HEK293 (cell line): Measurements from ENCODE around the gene SLC3A2.

ENCODE experiments used
- CTCF ChIP-seq: fragments of 450-650 bp; formaldehyde crosslinking; IDR thresholded peaks from 2 replicates; pipeline ENCODE4 v1.5.1; 2016; ENCODE audit warnings: missing biosample characterization, missing genetic modification characterization
- YY1 ChIP-seq: fragments of 450-650 bp; formaldehyde crosslinking; IDR thresholded peaks from 2 replicates; pipeline ENCODE4 v1.5.1; 2018; ENCODE audit warnings: missing biosample characterization, missing genetic modification characterization
- ZBTB6 ChIP-seq: fragments of 450-650 bp; formaldehyde crosslinking; IDR thresholded peaks from 2 replicates; pipeline ENCODE4 v1.5.1; 2017; ENCODE audit warnings: missing biosample characterization, missing genetic modification characterization
- ZNF223 ChIP-seq: fragments of 450-650 bp; formaldehyde crosslinking; IDR thresholded peaks from 2 replicates; pipeline ENCODE4 v1.5.1; 2016; ENCODE audit warnings: missing biosample characterization, missing genetic modification characterization
- ZNF274 ChIP-seq, 2 experiments: fragments of 200-500 bp in 1 of 2; fragments of 450-650 bp in 1 of 2; sonication (Bioruptor generic) in 1 of 2; formaldehyde crosslinking in 1 of 2; IDR thresholded peaks; 2 replicates each; pipeline versions ENCODE4 v1.5.1 to v1.6.1; 2014 to 2016; ENCODE audit warnings: borderline replicate concordance in 1 of 2, inconsistent platforms in 1 of 2, low read length in 1 of 2, missing biosample characterization in 1 of 2, missing genetic modification characterization in 1 of 2
- ZNF510 ChIP-seq: fragments of 450-650 bp; formaldehyde crosslinking; IDR thresholded peaks from 2 replicates; pipeline ENCODE4 v1.5.1; 2018; ENCODE audit warnings: mild to moderate bottlenecking, missing genetic modification characterization, missing biosample characterization; ENCODE audit not compliant: insufficient replicate concordance
- TF ChIP-seq, protein P1 (sequence below): fragments of 450-650 bp; formaldehyde crosslinking; optimal IDR thresholded peaks from 2 replicates; pipeline ENCODE3; 2016; ENCODE audit warnings: missing biosample characterization, mild to moderate bottlenecking, missing genetic modification characterization

DNA sequence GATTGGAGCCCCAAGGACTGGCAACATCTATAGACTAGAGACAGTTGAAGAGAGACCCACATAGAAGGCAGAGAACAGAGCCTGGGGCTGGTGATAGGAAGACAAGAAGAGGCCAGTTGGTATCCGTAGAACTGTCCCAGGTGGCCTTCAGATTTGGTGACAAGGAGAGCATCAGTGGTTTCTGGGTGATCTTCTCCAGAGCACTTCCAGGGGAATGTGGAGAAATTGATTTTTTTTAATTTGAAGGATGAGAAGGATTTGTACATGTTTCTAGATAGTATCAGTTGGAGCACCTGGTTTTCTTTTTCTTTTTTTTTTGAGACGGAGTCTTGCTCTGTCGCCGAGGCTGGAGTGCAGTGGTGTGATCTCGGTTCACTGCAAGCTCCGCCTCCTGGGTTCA lies 14.8 kb downstream of the SLC3A2 start:
- TF ChIP-seq ZNF510 (tag by site-specific recombination), result no peak
- TF ChIP-seq YY1, result no peak
- TF ChIP-seq ZBTB6 (tag by site-specific recombination), result no peak
- TF ChIP-seq CTCF (tag by site-specific recombination), result no peak
- TF ChIP-seq, protein P1, sequence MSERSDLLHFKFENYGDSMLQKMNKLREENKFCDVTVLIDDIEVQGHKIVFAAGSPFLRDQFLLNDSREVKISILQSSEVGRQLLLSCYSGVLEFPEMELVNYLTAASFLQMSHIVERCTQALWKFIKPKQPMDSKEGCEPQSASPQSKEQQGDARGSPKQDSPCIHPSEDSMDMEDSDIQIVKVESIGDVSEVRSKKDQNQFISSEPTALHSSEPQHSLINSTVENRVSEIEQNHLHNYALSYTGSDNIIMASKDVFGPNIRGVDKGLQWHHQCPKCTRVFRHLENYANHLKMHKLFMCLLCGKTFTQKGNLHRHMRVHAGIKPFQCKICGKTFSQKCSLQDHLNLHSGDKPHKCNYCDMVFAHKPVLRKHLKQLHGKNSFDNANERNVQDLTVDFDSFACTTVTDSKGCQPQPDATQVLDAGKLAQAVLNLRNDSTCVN (tag by site-specific recombination), result no peak
- no peak for TF ChIP-seq ZNF274 (IDR thresholded peaks at IDR 0.05; ENCODE audit: low read length)
- no peak for TF ChIP-seq ZNF274 (tag by site-specific recombination; IDR thresholded peaks at IDR 0.05; ENCODE audit: borderline replicate concordance)
- TF ChIP-seq ZNF223 (tag by site-specific recombination), result no peak
